Embryonic facial prominence (tissue), 1 donor: ENCODE data around the gene ADGRG6.
"Not testable (repeated sequence)": the region's sequence is repeated elsewhere in the genome, so short reads cannot be mapped to it uniquely, and the experiment has no call there.

Source experiments
- DNase-seq: peaks from one replicate; pipeline ENCODE4 v3.0.0-alpha.2; 2016; ENCODE audit errors: extremely low spot score

The ADGRG6 gene

GRCh38 chr6:142301651-142302391, at the start of gene ADGRG6:
TSS of gene ADGRG6 (plus strand) at chr6:142302007. CDS start at chr6:142302330, 323 bp downstream.
- no peak for DNase-seq

- DNase-seq: no peak
These were observed 47.3 kb upstream of the ADGRG6 start for GRCh38 chr6:142254513-142254912.

GRCh38 chr6:142255785-142256184, 46.0 kb upstream of the ADGRG6 start:
- no peak for DNase-seq

- DNase-seq: no peak
These were observed 43.5 kb upstream of the ADGRG6 start for GRCh38 chr6:142258305-142258704.

- DNase-seq: no peak
These were observed 43.0 kb upstream of the ADGRG6 start for GRCh38 chr6:142258757-142259156.

- DNase-seq: no peak
These were observed 41.1 kb upstream of the ADGRG6 start for GRCh38 chr6:142260748-142261147.

GRCh38 chr6:142262231-142262630, 39.6 kb upstream of the ADGRG6 start:
- DNase-seq: no peak

DNA sequence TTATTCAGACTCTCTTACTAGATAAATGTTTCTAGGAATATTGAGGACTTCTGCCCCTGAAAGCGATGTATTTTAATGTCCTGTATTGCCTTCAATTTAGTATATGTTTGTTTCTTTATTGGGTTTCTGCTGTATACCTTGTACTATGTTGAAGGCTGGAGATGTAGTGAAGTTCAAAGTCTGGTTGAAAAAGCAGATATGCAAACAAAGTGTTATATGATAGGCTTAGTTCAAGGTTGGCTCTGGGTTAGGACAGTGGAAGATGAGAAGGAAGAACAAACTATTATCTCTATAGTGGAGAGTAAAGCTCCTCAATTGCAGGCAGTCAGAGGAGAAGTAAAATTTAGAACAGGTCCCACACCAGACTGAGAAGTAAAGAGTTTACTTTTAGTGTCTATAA, 36.3 kb upstream of the ADGRG6 start:
- no peak for DNase-seq

DNA sequence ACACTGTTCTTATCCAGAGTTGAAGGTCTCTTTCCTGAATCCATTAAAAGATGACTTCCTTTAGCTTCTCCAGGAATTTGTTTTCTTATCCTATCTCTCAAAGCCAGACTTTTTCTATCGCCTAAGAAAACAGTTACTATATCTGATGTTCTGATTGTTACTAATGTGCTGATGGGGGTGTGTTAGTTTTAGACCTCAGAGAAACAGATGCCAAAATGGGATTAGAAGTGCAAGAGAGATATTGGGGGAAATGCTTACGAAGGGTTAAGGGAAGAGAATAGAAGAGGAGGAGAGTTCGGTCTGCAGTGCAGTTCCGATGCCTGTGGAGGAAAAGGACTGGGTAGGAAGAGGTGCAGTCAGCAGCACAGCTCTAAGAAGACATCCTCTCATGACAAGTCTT, 35.7 kb upstream of the ADGRG6 start:
- no peak for DNase-seq

DNA sequence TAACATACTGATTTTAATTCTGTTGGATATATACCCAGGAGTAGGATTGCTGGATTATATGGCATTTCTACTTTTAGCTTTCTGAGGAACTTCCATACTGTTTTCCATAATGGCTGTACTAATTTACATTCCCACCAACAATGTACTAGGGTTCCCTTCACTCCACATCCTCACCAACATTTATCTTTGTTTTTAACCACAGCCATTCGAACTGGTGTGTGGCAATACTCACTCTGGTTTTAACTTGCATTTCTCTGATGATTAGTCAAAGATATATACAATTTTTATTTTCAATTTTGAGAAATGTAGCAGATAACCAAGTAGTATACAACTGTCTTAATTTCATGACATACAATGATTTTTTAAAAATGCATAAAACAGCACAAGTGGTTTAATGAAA, 30.3 kb upstream of the ADGRG6 start:
- DNase-seq: no peak

GRCh38 chr6:142274656-142275055, 27.2 kb upstream of the ADGRG6 start:
- DNase-seq: no peak

DNA sequence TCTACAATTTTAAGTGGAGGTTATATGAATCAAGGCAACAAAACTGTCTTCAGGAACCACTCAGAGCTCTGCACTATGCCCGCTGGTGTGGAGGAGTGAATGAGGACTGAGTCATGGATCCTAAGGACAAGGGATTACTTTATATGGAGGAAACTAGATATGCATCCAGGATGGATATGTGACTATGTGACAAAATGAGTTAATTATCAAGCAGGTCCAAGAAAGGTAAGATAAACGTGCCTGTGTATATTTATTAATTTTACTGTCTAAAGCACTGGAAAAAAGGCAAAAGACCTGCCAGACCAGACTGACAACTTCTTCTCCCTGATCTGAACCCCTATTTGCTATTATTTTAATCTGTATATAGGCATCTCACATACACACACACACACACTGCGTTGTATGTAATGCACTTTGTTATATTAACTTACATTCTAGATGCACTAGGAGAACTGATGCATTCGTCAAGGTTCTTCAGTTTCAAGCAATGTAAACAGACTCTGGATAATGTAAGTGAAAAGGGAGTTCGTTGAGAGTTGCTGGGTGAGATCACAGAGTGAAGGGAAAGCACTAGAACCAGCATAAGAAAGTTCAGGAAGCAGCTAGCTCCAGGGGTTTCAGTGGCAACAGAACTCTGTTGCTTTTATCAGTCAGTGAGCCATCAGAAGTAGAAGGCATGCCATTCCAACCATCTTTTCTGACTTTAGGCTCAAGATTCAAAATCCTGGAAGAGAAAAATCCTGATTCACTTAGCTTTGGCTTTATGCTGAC, 26.4 kb upstream of the ADGRG6 start:
- no peak for DNase-seq

GRCh38 chr6:142276256-142276655, 25.6 kb upstream of the ADGRG6 start:
- DNase-seq: no peak

DNA sequence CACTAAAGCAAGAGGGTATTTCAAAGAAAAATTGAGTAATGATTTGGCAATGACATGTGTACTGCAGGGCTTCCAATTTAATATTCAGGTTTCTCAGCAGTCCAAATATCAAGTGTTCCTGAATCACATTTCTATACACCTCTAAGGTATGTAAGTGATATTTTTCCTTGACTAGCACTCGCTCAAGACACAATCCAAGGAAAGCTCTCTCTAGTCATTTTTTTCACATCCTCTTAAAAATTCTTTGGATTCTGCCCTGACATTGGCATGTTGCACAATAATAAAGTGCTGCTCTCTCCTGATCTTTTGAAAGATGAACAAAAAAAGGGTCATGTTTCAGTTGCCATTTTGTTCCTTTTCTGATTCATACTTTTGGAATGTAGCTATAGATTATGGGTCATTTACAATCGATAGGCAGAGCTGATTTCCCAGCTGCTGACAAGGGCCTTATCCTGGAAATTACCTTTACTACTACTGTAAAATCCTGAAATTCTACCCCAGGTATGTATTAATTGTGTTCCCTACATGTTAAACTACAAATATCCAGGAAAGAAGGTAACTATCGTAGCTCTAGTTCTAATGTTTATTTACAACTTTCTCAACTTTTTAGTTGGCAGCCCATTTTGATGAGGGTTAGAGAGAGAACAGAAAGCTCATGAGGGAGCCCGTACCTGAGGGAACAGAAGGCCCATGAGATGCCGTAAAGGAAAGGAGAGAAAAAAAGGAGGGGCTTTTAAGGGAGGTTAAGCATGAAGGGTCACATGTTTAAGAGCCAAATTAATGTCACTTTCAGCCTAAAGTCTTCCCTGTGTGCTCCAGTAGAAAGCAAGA, 22.2 kb upstream of the ADGRG6 start:
- no peak for DNase-seq

DNA sequence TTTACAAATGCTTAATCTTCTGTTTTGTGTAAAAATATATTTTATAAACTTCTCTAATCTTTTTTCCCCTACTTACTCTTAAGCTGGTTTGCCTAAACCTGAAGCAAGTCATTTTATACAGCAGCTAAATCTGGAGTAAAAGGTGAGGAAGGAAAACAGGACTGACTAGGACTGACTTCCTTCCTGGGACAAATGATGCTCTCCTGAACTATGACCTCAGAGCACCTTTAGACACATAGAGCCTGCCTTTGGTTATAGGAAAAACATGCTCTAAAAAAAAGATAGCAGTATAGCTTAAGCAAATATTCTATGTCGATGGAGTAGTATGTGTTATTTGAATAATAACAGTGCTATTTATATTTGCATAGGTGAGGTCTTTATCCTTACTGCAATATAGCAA, 21.5 kb upstream of the ADGRG6 start:
- DNase-seq: no peak

- DNase-seq: no peak
These were observed 20.9 kb upstream of the ADGRG6 start for GRCh38 chr6:142280927-142281326.

GRCh38 chr6:142283138-142283537, 18.7 kb upstream of the ADGRG6 start:
- DNase-seq: not testable (repeated sequence)

GRCh38 chr6:142284419-142284818, 17.4 kb upstream of the ADGRG6 start:
- no peak for DNase-seq

GRCh38 chr6:142285235-142286087, 16.3 kb upstream of the ADGRG6 start:
- DNase-seq: no peak

- DNase-seq: no peak
These were observed 15.8 kb upstream of the ADGRG6 start for GRCh38 chr6:142286088-142286409.

- DNase-seq: no peak
These were observed 12.1 kb upstream of the ADGRG6 start for GRCh38 chr6:142289687-142290086.

GRCh38 chr6:142290851-142291250, 11.0 kb upstream of the ADGRG6 start:
- DNase-seq: no peak
